ENCODE results near the gene LRMDA. TPM values are rescaled to one million over a fixed set of nuclear protein-coding genes. Genes with fewer than 3 reads are reported as not detected.

The LRMDA gene
- total and polyA plus RNA-seq, 2 of the 8 experiments (the other 6 are each of a cell fraction or from before 2014, with no cell fraction given): 0.86 to 2.8 TPM

- no peak overlapping the region for H3K27ac ChIP-seq (ENCODE audit: low read depth, low read length)
- POLR2A ChIA-PET (ENCODE audit: partially characterized antibody): no interaction called here
- TF ChIP-seq KDM1A (IDR thresholded peaks at IDR 0.05; ENCODE audit: borderline replicate concordance, low read length): no peak
- no peak for TF ChIP-seq TAF7 (optimal IDR thresholded peaks at IDR 0.05; ENCODE audit: borderline replicate concordance, low read depth, low read length)
- TF ChIP-seq SRF (IDR thresholded peaks at IDR 0.05; ENCODE audit: low read depth, low read length): no peak
- no peak for TF ChIP-seq RAD21 (IDR thresholded peaks at IDR 0.05 in 1 of 2, conservative IDR thresholded peaks at IDR 0.05 in 1 of 2; ENCODE audit: low read depth in 2 of 2, low read length in 2 of 2)
- no peak for TF ChIP-seq BACH1 (IDR thresholded peaks at IDR 0.05; ENCODE audit: low read length)
- TF ChIP-seq RBBP5 (IDR thresholded peaks at IDR 0.05; ENCODE audit: borderline replicate concordance, low read depth, low read length): no peak
- no peak for TF ChIP-seq CBX5 (IDR thresholded peaks at IDR 0.05; ENCODE audit: low read depth, low read length)
- no peak for TF ChIP-seq CHD2 (IDR thresholded peaks at IDR 0.05; ENCODE audit: low read length)
- TF ChIP-seq POLR2AphosphoS5 (IDR thresholded peaks at IDR 0.05; ENCODE audit: low read depth, low read length): no peak
- no peak for TF ChIP-seq BRCA1 (IDR thresholded peaks at IDR 0.05; ENCODE audit: low read depth, low read length)
- TF ChIP-seq SUZ12 (IDR thresholded peaks at IDR 0.05; ENCODE audit: low read length): no peak
- no peak for TF ChIP-seq RNF2 (IDR thresholded peaks at IDR 0.05; ENCODE audit: borderline replicate concordance, low read depth, low read length, missing control alignments, poor library complexity, severe bottlenecking)
- no peak for TF ChIP-seq SIN3A (conservative IDR thresholded peaks at IDR 0.05 in 1 of 2, IDR thresholded peaks at IDR 0.05 in 1 of 2; ENCODE audit: low read depth in 1 of 2, low read length in 2 of 2)
These were observed 509.9 kb downstream of the LRMDA start for GRCh38 chr10:75941223-75941801.

More at GRCh38 chr10:75941223-75941801, 509.9 kb downstream of the LRMDA start:
- no peak overlapping the region for H2BK12ac ChIP-seq (ENCODE audit: low read depth, low read length)
- no peak overlapping the region for H3K4me2 ChIP-seq (ENCODE audit: insufficient read depth in 1 of 2, low read depth in 2 of 2, low read length in 2 of 2)
- no peak overlapping the region for H3K18ac ChIP-seq (ENCODE audit: extremely low read depth, low read length)
- DNase-seq (ENCODE audit: low read depth in 1 of 2, low spot score in 2 of 2) (no peak), FAIRE-seq (no peak)
- no peak overlapping the region for H3K4me3 ChIP-seq (ENCODE audit: extremely low read depth in 1 of 4, insufficient read depth in 2 of 4, low read depth in 3 of 4, low read length in 4 of 4)
- no peak overlapping the region for H3K14ac ChIP-seq (ENCODE audit: insufficient read length)
- H4K91ac ChIP-seq (replicated peaks; ENCODE audit: insufficient read length, low read length): no peak overlapping the region
- H4K8ac ChIP-seq (ENCODE audit: extremely low read depth, insufficient read depth, low read length): no peak overlapping the region
- CTCF ChIA-PET (ENCODE audit: partially characterized antibody): interaction anchor here (0.9 to 1.6 kb wide), 5 partner anchors 9 to 95 kb away, joined by 3 to 4 read pairs (median 4); no protein-coding TSS in a partner anchor
- H2AK5ac ChIP-seq (ENCODE audit: low read depth, low read length): no peak overlapping the region
- no peaks in the 10 kb centered on the region for H3K79me1 ChIP-seq (ENCODE audit: low read depth, low read length)
- no peak overlapping the region for H2BK15ac ChIP-seq (ENCODE audit: low read length)
- no peak overlapping the region for H2BK120ac ChIP-seq (replicated peaks; ENCODE audit: low read depth, low read length)
- H2BK20ac ChIP-seq (ENCODE audit: low read length): no peak overlapping the region
- no peak overlapping the region for H2BK5ac ChIP-seq (ENCODE audit: low read depth, low read length)
- WGBS, 2 experiments (ENCODE audit: extremely low coverage in 1 of 2, insufficient coverage in 1 of 2, insufficient read length in 1 of 2, insufficient replicate concordance in 2 of 2, low coverage in 1 of 2, low lambda C conversion rate in 2 of 2, missing lambda C conversion rate in 1 of 2): 93% methylated on average over 9 of the region's 9 CpGs; no CpG with 5 or more reads in 1 of the 2 experiments
- H3K4ac ChIP-seq (replicated peaks; ENCODE audit: insufficient read length, low read depth, low read length): no peak overlapping the region
- H3K79me2 ChIP-seq (ENCODE audit: control insufficient read depth in 1 of 2, insufficient read depth in 2 of 2, low read length in 2 of 2): no peaks in the 10 kb centered on the region
- no peak overlapping the region for H4K5ac ChIP-seq (ENCODE audit: insufficient read length, low read depth, low read length)
- no peak overlapping the region for H3K56ac ChIP-seq (replicated peaks; ENCODE audit: insufficient read length, low read depth, low read length)
- H3K36me3 ChIP-seq (ENCODE audit: control insufficient read depth in 2 of 4, insufficient read depth in 4 of 4, low read length in 3 of 4): no peaks in the 10 kb centered on the region
- H3K9me3 ChIP-seq (ENCODE audit: insufficient read depth in 2 of 2, low read depth in 1 of 2, low read length in 1 of 2): no peaks in the 10 kb centered on the region
- H3K23ac ChIP-seq (ENCODE audit: insufficient read length): no peak overlapping the region
- no peaks in the 10 kb centered on the region for H3K4me1 ChIP-seq (replicated peaks in 1 of 4; ENCODE audit: control insufficient read depth in 3 of 4, insufficient read depth in 4 of 4, low read length in 3 of 4)
- no peaks in the 10 kb centered on the region for H4K20me1 ChIP-seq (replicated peaks in 1 of 2; ENCODE audit: control insufficient read depth in 1 of 2, insufficient read depth in 2 of 2, low read length in 2 of 2)
- H2AFZ ChIP-seq (ENCODE audit: low read length): no peak overlapping the region
- H3K27me3 ChIP-seq (replicated peaks in 1 of 4; ENCODE audit: control insufficient read depth in 3 of 4, extremely low read depth in 1 of 4, insufficient read depth in 3 of 4, low read length in 3 of 4): no peaks in the 10 kb centered on the region; a peak in 1 of 7 replicates
- H3K23me2 ChIP-seq (ENCODE audit: low read depth, low read length): no peaks in the 10 kb centered on the region
- no peak overlapping the region for H3K9ac ChIP-seq (replicated peaks in 1 of 4; ENCODE audit: extremely low read depth in 1 of 4, low read depth in 3 of 4, low read length in 3 of 4)
